GM18511 (cell line): ENCODE data around the gene PUM2.
A peak's percentile ranks its signal among the peaks of the same experiment; 100 is the strongest.

Experiments used
- ATAC-seq: cut with Tn5 transposase; IDR thresholded peaks from one replicate; pipeline ENCODE4 v1.9.1; 2021; ENCODE audit warnings: mild to moderate bottlenecking, moderate library complexity; ENCODE audit not compliant: unreplicated experiment

Gene PUM2

DNA sequence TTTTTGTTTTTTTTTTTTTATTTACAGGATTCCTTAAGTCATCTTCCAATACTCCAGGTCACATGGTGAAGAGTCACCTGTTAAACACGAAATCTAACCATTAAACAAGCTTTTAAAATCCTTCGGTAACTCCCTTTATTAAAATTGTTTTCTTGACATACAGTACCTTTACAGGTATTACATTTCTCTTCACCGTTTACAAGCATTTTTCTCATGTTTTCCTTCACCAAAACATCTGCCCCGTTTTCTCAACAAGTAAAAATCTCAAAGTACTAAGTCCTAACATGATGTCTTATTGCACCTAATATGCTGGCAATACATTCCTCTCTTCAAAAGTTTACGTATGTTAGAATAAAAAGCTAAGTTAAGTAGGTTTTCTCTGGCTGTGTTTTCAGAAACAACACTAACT, 1.1 kb downstream of the PUM2 start:
- no peak for ATAC-seq

GRCh38 chr2:20348542-20348941, 2.1 kb downstream of the PUM2 start:
- ATAC-seq, result no peak

- ATAC-seq, result no peak
Observed at GRCh38 chr2:20346565-20347381, 3.9 kb downstream of the PUM2 start.

DNA sequence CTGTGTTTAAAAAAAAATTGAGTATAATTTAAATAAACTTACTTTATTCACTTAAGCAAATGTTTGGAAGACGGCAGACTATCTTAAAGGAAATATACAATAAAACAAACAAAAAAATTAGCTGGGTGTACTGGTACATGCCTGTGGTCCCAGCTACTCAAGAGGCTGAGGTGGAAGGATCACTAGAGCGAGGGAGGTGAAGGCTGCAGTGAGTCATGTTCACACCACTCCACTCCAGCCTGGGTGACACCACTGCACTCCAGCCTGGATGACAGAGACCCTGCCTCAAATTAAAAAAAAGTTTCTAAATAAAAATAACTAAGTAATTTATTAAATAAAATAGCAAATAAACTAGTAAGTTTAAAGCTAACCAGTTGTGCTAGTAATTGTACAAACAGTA, 7.5 kb downstream of the PUM2 start:
- no peak for ATAC-seq

GRCh38 chr2:20339012-20339411, 11.6 kb downstream of the PUM2 start:
- ATAC-seq, result no peak

DNA sequence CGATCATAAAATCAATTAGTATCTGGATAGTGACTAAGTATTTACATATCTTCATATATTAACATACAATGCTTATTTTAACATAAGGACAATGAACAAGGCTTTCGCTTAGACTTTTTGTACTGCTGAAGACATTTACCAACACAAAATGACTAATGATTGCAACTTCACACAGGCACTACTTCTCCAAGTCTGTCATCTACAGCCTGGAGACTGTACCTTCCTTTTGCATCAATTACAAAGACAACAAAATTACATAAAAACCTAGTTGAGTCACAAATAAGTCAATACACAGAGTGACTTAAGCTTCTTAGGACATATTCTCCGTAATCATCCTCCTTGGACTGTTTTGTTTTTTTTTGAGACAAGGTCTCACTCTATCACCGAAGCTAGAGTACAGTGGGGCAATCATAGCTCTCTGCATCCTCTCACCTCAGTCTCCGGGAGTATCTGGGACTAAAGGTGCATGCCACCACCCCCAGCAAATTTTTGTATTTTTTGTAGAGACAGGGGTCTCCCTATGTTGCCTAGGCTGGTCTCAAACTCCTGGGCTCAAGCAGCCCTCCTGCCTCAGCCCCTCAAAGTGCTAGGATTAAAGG, 15.9 kb downstream of the PUM2 start:
- ATAC-seq, result no peak

- ATAC-seq, result peak; percentile 66
Observed at GRCh38 chr2:20333738-20334137, 16.9 kb downstream of the PUM2 start.

DNA sequence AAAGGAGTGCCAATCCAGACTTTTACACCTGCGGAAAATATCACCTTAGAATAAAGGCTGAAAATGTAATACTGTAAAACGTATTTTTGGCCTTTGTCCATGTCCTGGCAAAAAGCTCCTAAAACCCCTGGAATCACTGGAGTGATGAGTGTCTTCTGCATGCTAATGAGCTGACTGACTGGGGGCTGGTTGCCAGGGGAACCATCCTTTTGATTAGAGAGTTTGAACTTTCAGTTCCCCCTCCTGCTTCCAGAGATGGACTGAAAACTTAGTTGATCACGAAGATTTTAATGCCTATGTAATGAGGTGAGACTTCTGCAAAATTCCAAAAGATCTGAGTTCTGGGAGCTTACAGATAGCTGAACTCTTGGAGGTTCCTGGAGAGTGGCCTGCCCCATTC, 20.5 kb downstream of the PUM2 start:
- no peak for ATAC-seq

DNA sequence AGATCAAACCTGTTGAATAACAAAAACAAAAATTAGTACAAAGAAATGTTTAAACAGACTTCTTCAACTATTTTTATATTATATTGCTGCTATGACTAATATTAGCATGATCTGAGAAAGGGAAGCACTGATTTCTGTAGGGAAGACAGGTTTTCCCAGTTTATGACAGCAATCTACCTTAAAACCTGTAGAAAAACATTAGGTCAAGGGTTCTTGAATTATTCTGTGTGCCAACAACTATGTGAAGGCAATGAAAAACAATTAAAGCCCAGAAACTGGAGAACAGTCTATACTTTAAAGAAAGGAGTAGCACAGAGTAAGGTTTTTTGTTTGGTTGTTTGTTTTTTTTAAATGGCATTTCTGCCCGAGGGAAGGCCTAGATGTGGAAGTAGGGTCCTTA, 23.3 kb downstream of the PUM2 start:
- ATAC-seq, result no peak

GRCh38 chr2:20326163-20326780, 24.4 kb downstream of the PUM2 start:
- no peak for ATAC-seq

DNA sequence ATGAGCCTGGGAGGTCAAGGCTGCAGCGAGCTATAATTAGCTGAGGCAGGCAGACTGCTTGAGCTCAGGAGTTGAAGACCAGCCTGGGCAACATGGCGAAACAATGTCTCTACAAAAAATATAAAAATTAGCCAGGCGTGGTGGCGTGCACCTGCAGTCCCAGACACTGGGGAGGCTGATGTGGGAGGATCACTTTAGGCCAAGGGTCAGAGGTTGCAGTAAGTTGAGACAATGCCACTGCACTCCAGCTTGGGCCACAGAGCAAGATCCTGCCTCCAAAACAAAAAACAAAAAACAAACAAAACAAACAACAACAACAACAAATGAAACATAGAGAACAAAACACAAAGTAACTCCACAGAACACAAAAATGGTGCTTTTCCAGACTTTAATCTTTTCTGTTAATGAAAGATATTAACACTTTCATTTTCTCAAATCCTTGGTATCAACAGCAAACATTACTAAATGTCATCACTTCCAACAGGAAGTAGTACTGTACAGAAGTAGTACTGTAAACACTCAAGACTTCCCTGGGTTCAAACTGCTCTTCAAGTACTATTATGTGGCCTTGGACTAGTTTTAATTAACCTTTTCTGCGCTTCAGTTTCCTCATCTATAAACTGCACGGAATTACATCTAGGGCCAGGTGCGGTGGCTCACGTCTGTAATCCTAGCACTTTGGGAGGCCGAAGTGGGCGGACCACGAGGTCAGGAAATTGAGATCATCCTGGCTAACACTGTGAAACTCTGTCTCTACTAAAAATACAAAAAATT, 27.9 kb downstream of the PUM2 start:
- ATAC-seq, result no peak

DNA sequence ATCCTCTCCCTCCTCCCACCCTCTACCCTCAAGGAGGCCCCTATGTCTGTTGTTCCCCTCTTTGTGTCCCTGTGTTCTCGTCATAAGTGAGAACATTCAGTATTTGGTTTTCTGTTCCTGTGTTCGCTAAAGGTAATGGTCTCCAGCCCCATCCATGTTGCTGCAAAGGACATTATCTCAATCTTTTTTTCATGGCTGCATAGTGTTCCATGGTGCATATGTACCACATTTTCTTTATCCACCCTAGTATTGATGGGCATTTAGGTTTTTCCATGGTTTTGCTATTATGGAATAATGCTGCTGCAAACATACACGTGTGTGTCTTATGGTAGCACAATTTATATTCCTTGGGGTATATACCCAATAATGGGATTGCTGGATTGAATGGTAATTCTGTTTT, 33.0 kb downstream of the PUM2 start:
- ATAC-seq, result no peak

DNA sequence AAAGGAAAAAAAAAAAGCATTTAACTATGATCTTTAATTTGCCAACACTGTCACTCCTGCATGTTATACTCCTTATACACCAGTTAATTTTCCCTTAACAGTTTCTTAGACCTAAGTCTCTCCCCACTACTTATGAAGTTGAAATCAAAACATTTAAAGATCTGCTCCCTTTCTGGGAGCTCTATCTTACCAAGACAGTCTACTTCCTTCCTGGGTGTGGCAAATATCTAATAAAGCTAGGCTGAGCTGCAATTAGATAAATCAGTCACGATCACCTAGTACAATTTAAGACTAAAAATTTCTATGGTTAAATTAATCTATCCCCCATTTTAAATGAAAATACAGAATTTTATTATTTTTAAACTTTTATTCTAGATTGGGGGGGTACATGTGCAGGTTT, 33.4 kb downstream of the PUM2 start:
- no peak for ATAC-seq

DNA sequence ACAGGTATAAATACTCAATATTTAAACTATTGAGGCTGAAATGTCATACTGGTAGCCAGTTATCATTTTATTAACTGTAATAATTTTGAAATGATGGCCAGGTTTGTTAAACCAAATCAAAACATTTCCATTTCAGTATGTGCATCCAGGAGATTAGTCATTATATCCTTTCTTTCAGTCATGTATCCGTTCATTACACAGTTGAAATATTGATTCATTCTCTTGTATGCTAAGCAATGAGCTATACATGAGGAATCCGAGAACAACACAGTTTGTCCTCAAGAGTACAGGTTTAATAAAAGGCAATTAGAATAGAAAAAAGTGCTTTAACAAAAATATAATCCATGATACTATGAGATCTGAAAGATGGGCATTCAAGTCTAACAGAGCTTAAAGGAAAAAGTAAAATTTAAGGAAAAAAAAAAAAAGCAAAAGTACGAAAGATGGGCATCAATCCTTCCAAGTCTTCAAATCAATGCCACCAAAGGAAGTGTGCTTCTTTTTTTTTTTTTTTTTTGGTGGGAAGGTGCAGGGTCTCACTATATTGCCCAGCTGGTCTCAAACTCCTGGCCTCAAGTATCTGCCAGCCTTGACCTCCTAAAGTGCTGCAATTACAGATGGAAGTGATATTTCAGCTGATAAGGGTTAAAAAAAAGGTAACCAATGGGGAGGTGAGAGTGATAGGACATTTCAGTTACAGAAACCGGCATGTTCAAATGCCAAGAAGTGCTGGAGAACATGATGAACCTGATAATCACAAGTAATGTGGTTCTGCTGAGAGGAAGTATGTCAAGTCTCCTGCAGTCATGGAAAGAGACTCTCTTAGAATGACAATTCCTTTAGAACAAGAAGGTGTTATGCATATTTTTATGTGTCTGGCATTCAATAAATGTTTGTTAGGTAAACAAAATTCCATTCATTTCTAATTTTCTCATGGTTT, 35.8 kb downstream of the PUM2 start:
- no peak for ATAC-seq

DNA sequence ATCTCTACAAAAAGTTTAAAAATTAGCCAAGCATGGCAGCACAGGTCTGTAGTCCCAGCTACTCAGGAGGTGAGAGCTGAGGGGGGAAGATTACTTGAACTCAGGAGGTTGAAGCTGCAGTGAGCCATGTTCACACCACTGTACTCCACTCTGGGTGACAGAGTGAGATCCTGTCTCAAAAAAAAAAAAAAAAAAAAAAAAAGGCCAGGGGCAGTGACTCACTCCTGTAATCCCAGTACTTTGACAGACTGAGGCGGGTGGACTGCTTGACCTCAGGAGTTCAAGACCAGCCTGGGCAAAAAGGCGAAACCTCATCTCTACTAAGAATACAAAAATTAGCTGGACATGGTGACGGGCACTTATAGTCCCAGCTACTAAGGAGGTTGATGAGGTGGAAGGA, 37.0 kb downstream of the PUM2 start:
- ATAC-seq, result no peak

DNA sequence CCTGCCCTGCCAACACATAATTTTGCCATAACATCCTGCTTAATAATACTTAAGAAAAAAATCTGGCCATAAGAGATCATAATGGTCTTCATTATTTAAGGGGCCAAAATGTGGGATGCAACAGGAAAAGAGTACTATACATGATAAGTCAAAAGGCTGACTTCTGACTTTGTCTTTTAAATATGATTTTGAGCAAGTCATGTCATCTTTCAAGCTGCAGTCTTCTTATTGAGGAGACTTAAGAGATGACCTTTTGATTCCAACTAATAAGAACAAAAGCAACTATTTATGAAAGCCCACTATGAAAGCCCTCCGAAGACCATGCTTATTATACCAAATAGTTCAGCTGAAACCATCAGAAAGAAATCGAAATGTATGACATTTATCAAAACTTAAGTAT, 41.6 kb downstream of the PUM2 start:
- no peak for ATAC-seq

- ATAC-seq, result no peak
Observed at GRCh38 chr2:20307311-20307710, 43.3 kb downstream of the PUM2 start.

- no peak for ATAC-seq
Observed at GRCh38 chr2:20304411-20304810, 46.2 kb downstream of the PUM2 start.

- no peak for ATAC-seq
Observed at GRCh38 chr2:20303966-20304365, 46.7 kb downstream of the PUM2 start.

GRCh38 chr2:20302019-20302418, 48.6 kb downstream of the PUM2 start:
- ATAC-seq, result no peak
